ENCODE measurements around the gene CLDN14.
A peak's percentile ranks its signal among the peaks of the same experiment; 100 is the strongest.
"Not testable (repeated sequence)": the region's sequence is repeated elsewhere in the genome, so short reads cannot be mapped to it uniquely, and the experiment has no call there.

Gene CLDN14

GRCh38 chr21:36499578-36500471 is 19.9 kb upstream of the CLDN14 start:
- no peak for DNase-seq

DNA sequence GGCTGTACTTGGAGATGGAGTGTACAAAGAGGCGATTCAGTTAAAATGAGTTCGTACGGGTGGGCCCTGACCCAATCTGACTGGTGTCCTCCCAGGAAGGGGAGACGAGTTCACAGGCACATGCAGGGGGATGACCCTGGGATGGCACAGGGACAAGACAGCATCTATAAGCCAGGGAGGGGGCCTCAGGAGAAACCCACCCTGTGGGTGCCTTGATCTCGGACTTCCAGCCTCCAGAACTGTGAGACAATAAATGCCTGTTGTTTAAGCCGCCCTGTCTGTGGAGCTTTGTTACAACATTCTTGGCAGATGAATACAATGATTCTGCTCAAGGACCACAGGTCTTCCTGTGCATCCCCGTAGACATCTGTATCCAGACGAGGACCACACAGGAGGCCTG is 14.6 kb upstream of the CLDN14 start:
- no peak for DNase-seq

DNA sequence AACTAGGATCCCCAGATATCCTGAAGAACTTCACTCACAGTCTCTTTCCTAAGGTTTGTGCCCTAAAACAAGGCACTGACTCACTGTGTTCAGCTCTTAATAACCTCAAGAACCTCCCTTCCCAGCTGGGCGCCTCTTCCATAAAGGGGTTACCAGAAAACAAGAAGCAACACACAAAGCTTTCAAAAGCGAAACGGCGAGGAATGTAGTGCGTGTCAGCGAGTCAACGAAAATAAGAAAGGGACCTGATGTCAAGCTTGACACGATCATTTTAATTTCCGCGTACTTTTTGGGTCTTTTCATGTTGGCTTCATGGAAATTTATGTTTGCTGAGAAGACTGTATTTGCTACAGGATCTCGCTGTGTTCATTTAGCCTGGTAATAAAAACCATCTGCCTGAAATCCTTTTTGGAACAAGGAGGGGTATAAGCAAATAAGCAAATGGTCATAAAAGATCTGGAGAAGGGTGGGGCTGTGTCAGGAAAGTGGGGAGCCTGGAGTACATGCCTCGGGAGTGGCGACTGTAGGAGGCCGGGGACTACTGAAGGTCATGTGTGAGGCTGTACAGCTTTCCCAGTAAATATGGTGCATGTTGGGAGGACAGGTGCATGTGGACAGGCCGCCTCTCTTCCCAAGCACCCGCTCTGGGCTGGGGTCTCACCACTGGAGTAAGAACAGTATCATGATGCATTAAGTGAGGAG is 11.4 kb upstream of the CLDN14 start:
- DNase-seq = peak; percentile 21

GRCh38 chr21:36489776-36490165 is 9.8 kb upstream of the CLDN14 start:
- DNase-seq = no peak

DNA sequence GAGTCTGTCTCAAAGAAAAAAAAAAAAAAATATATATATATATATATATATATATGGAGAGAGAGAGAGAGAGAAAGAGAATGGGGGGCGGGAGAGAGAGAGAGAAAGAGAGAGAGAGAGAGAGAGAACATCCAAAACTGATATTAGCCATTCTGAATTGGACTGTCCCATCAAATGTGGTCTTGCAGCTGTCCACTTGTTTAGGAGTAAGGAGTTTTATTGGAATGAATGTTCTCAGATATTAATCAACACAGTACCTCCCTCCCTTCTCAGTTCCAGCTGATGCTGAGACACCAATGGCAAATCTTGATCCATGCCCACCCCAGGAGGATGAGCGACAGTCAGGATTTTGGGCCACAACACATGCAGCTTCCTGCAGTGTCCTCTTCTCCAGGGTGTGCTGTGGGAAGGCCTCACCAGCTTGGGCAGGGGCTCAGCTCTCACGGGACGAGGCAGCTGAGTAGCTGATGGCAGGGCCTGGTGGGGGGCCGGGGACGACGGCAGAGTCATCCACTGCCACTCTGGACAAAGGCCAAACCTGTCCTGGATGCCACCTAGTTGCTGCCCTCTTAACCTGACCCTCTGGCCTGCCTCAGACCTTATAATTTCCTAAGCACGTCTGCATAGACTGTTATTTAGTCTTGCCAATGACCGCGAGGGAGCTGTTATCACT is 9.3 kb upstream of the CLDN14 start:
- no peak for DNase-seq

DNA sequence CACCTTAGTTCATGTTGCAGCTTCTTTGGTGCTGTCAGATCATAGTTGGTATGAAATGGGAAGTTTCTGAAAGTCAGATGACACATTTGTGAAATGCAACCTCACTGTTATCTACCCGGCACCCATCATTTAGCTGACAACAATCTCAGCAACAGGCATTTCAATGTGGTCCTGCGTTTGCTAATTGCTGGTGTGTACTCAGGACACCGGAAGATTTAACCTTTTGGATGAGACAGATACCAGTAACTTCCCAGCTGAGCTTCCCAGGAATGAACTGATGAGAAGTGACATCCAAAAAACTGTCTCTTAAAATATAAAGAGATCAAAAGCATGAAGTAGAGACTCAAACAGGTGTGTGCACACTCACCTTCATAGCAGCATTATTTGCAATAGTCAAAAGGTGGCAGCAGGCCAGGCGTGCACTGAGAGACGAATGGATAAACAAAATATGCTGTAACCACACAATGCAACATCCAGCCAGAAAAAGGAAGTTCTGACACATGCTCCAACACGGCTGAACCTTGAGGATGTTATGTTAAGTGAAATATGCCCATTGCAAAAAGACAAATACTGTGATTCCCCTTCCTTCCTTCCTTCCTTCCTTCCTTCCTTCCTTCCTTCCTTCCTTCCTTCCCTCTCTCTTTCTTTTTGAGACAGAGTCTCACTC is 7.9 kb upstream of the CLDN14 start:
- DNase-seq = no peak

DNA sequence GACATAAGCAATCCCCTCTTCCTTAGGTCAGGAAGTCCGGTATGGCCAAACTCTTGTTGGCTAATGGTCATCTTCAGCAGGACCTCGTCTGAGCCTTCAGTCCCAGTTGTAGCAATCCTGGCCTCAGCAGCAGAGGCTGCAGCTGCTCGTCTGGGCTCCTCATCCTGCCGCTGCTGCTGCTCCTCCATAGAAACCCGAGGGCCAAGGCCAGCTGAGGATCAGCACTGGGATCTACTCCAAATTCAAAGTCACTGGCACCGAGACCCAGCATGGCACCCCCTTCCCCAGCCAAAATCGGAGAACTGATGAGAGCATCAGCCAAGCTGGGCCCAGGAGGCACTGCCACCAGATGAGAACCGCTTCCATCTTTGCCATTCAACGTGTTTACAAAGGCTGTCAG is 6.3 kb upstream of the CLDN14 start:
- no peak for DNase-seq

DNA sequence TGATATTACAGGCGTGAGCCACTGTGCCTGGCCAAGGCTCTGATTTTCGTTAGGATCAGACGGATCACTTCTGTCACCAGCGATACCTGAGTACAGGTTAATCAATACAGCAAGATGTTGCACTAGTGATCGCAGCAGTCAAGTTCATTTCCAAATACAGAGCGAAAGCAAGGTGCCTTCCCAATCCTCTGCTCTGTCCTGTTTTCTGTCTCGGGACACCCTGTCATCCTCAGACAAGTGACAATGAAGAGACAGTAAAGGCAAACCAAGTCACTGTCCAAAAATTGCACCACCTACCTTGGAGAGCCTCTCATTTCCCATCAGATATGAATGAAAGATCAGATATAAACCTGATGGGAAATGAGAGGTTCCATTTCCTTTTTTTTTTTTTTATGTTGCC is 5.6 kb upstream of the CLDN14 start:
- no peak for DNase-seq

DNA sequence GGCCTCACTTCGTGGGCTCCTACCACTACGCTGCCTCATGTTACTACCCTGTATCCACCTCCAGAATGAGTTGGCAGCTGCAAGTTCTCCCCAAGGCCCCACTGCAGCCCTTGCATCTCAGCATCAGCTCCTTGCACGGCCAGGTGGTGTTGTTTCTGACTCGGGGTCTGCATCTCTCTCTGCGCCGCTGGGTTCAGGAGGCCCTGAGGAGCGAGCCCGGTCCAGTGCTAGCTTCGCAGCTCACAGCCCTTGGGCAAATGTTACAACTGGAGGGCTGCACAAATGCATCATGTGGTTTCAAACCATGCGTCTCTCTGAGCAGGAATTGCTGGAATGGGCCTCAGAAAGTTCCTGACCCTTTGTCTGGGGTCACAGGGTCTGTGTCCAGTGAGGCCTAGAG is 3.2 kb upstream of the CLDN14 start:
- DNase-seq = no peak

DNA sequence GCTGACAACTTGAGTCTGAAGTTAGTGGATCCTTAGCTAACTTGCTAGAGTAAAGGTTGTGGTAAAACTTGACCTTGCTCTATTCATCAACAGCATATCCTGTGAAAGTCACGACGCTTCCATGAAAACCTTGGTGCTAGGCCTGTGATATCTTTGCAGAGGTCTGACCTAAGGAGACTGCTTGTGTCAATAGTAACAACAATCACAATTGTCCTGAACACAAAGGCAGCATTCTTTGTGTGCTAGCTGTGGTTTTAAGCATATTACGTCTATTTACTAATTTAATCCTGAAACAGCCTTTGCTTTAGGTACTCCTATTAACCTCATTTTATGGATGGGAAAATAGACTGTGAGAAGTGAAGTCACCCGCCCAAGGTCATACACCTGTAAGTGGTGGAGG is 2.8 kb upstream of the CLDN14 start:
- no peak for DNase-seq

- no peak for DNase-seq
These were observed 2.3 kb upstream of the CLDN14 start for GRCh38 chr21:36482181-36482580.

GRCh38 chr21:36481639-36482038 is 1.7 kb upstream of the CLDN14 start:
- no peak for DNase-seq

DNA sequence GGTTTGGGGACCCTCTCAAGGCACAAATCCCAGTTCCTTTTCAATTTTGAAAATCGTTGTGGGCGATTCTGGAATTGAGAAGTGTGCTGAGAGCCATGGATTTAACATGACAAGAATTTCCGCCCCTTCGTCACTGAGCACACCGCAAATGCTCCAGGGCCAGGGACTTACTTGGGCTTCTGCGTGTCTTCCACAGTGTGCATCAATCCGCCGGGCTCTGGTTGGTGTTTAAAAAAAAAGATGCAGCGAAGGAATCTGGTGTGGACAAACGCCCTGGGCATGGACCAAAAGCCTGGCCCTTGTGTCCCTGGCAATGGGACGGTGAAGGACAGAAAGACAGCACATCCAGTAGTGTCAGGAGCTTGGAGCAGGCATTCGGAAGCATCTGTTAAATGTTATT is 696 bp upstream of the CLDN14 start:
- no peak for DNase-seq

GRCh38 chr21:36478941-36479340 is 981 bp downstream of the CLDN14 start:
- no peak for DNase-seq

GRCh38 chr21:36478207-36478701 is 1.7 kb downstream of the CLDN14 start:
- no peak for DNase-seq

DNA sequence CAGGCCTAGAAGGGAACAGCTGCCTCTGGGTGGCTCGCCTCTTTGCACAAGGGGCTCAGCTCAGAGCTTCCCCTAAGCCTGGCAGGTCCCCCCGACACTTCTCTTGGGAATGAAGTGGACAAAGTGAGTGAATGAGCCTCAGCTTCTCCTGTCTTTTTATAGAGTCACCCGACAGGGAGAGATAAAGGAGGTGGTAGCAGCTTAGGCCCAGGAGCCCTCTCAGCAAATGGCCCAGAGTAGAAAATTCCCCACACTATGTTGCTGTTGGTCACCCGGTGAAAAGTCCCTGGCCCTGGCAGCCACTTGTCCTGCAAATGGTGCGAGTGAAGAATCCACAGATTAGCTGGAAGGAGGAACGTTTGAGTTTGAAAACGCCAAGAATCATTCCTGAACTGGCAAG is 2.4 kb downstream of the CLDN14 start:
- no peak for DNase-seq

DNA sequence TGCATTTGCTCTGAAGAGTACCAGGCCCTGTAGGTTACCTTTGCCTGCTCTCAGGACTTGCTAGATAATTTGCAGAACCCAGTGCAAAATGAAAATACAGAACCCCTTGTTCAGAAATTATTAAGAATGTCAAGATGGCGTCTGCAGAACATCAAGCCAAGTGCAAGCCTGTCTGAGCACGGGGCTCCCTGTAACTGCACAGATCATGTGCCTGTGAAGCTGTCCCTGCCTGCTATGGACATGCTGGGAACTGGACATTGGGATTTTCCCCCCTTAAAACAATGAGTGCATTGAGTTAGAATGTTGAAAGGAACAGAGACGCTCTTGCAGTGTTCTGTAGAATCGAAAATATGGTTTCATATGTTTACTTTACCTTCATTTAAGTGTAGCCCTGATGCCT is 2.9 kb downstream of the CLDN14 start:
- no peak for DNase-seq

DNA sequence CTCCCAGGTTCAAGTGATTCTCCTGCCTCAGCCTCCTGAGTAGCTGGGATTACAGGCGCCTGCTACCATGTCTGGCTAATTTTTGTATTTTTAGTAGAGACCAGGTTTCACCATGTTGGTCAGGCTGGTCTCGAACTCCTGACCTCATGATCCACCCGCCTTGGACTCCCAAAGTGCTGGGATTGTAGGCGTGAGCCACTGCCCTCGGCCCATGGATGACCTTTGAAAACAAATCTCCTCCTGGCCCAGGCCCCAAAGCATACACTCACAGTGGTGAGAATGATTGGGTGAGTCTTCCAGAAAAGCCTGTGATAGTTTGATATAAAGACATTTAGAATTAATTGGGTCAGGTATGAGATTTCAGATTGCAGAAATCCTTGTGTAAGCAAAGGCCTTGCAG is 3.4 kb downstream of the CLDN14 start:
- DNase-seq = not testable (repeated sequence)

DNA sequence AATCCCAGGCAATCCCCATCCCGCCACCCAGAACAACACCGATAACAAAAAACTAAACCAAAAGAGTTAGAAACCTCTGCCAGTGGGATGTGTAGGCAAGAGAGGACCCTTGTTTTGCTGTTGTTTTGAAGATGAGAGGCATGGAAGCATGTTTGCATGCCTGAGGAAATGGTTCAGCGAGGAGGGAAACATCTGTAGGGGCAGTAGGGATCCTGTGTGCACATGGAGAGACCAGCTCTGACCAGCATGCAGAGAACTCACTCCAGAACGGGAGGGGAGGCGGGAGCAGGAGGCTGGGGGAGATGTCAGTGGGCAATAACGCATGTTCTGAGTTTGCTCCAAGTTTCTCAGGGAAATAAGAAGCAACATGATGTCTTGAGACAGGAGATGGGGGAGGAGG is 5.3 kb downstream of the CLDN14 start:
- no peak for DNase-seq

- DNase-seq = no peak
These were observed 6.7 kb downstream of the CLDN14 start for GRCh38 chr21:36473203-36473602.

DNA sequence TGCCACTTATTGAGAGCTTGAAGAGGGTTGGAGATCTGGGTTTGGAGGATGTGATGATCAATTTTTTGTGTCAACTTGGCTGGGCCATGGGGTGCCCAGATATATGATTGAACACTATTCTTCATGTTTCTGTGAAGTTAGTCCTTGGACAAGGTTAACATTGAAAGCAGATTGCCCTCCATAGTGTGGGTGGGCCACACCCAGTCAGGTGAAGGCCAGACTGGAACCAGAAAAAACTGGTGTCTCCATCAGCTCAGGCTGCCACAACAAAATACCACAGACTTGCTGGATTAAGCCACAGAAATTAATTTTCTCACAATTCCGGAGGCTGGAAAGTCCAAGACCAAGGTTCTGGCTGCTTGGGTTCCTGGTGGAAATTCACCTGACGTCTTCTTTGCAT is 7.5 kb downstream of the CLDN14 start:
- DNase-seq = no peak

DNA sequence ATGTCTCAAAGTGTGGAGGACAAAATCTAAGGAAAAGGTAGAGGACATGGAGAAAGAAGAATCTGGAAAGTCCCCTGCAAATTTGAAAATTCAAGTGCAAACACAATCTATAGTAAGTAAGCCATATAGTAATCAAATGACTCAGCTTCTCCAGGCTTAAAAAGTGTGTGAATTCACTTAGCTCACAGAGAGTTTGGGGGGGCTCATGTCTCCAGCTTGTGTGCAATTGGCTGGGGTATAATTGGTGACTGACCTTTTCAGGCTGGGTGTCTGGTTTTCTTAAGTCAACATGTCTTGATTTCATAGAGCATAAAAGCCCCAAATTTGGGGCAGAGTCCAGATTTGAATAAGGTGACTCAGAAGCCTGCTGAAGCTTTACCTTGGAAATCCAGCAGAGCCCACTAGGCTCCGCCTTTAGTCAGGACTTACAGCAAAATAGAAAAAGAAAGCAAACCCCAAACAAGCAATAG is 8.6 kb downstream of the CLDN14 start:
- no peak for DNase-seq

DNA sequence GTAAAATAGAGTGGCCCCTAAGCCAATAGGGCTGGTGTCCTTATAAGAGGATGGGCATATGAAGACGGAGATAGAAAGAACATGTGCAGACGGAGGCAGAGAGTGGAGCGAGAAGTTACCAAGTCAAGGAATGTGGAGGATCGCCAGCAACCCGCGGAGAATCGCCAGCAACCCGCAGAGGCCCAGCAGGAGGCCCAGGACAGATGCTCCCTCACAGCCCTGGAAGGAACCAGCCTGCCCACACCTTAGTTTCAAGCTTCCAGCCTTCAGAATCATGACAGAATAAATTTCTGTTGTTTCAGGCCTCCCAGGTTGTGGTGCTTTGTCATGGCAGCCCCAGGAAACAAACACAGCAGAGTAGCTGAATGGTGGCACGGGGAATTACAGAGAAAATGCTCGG is 9.6 kb downstream of the CLDN14 start:
- no peak for DNase-seq
